ENCODE data around the gene STAU1.
"Not testable (repeated sequence)": the region's sequence is repeated elsewhere in the genome, so short reads cannot be mapped to it uniquely, and the experiment has no call there.

The STAU1 gene

GRCh38 chr20:49100972-49101371 lies 87.2 kb downstream of the STAU1 start:
- in situ Hi-C loops (cut with HindIII; ENCODE audit: low sequenced_read_pairs) = loop anchor here (5.0 kb wide), 1 partner anchor 36 kb away; no protein-coding TSS in a partner anchor
- DNase-seq (ENCODE audit: low read depth) = no peak
- TF ChIP-seq CTCF (IDR thresholded peaks at IDR 0.05; ENCODE audit: low read depth, low read length, missing control alignments) = no peak
- H3K4me3 ChIP-seq (ENCODE audit: low read depth, low read length) = no peak overlapping the region

- H3K4me3 ChIP-seq (ENCODE audit: low read depth, low read length); DNase-seq (ENCODE audit: low read depth): not testable (repeated sequence)
- in situ Hi-C loops (cut with HindIII; ENCODE audit: low sequenced_read_pairs) = loop anchor here (5.0 kb wide), 1 partner anchor 37 kb away; no protein-coding TSS in a partner anchor
Measured at GRCh38 chr20:49100292-49100691, 87.8 kb downstream of the STAU1 start.

- no peak for DNase-seq (ENCODE audit: low read depth)
- no peak overlapping the region for H3K4me3 ChIP-seq (ENCODE audit: low read depth, low read length)
- TF ChIP-seq CTCF (IDR thresholded peaks at IDR 0.05; ENCODE audit: low read depth, low read length, missing control alignments) = no peak
- in situ Hi-C loops (cut with HindIII; ENCODE audit: low sequenced_read_pairs) = no loop called here
Measured at GRCh38 chr20:49099011-49099410, 89.1 kb downstream of the STAU1 start.

GRCh38 chr20:49098136-49098535 lies 90.0 kb downstream of the STAU1 start:
- no peak for DNase-seq (ENCODE audit: low read depth)
- in situ Hi-C loops (cut with HindIII; ENCODE audit: low sequenced_read_pairs) = no loop called here

GRCh38 chr20:49097159-49097558 lies 91.0 kb downstream of the STAU1 start:
- no peak for TF ChIP-seq CTCF (IDR thresholded peaks at IDR 0.05; ENCODE audit: low read depth, low read length, missing control alignments)
- in situ Hi-C loops (cut with HindIII; ENCODE audit: low sequenced_read_pairs) = no loop called here
- no peak overlapping the region for H3K4me3 ChIP-seq (ENCODE audit: low read depth, low read length)
- DNase-seq (ENCODE audit: low read depth) = no peak

More at GRCh38 chr20:49098136-49098535, 90.0 kb downstream of the STAU1 start:
- TF ChIP-seq CTCF (IDR thresholded peaks at IDR 0.05; ENCODE audit: low read depth, low read length, missing control alignments) = no peak
- H3K4me3 ChIP-seq (ENCODE audit: low read depth, low read length) = no peak overlapping the region

- no peak overlapping the region for H3K4me3 ChIP-seq (ENCODE audit: low read depth, low read length)
- in situ Hi-C loops (cut with HindIII; ENCODE audit: low sequenced_read_pairs) = no loop called here
- no peak for DNase-seq (ENCODE audit: low read depth)
- TF ChIP-seq CTCF (IDR thresholded peaks at IDR 0.05; ENCODE audit: low read depth, low read length, missing control alignments) = no peak
Measured at GRCh38 chr20:49096203-49096730, 91.9 kb downstream of the STAU1 start.

GRCh38 chr20:49091762-49092161 lies 96.4 kb downstream of the STAU1 start:
- in situ Hi-C loops (cut with HindIII; ENCODE audit: low sequenced_read_pairs) = no loop called here
- TF ChIP-seq CTCF (IDR thresholded peaks at IDR 0.05; ENCODE audit: low read depth, low read length, missing control alignments) = no peak

More at GRCh38 chr20:49091762-49092161, 96.4 kb downstream of the STAU1 start:
- DNase-seq (ENCODE audit: low read depth) = no peak
- H3K4me3 ChIP-seq (ENCODE audit: low read depth, low read length) = no peak overlapping the region
